SK-N-MC (cell line): ENCODE measurements around the gene IP6K1.

Experiments
- DNase-seq: peaks from one replicate; pipeline ENCODE4 v3.0.0-alpha.2; 2011; ENCODE audit warnings: low read depth, low spot score
- H3K27ac ChIP-seq: fragments of 200-600 bp; sonication (generic); 2 replicates; pipeline ENCODE4 v1.5.1; 2016; ENCODE audit warnings: mixed run types
- H3K36me3 ChIP-seq: fragments of 200-600 bp; sonication (generic); 2 replicates; pipeline ENCODE4 v1.6.1; 2017; ENCODE audit warnings: antibody characterized with exemption, low read length, mixed read lengths; ENCODE audit not compliant: insufficient read depth
- H3K4me3 ChIP-seq: fragments of 200-600 bp; sonication (generic); 2 replicates; pipeline ENCODE4 v1.5.1; 2016
- H3K9ac ChIP-seq: fragments of 200-600 bp; sonication (generic); 2 replicates; pipeline ENCODE4 v1.8.0; 2017; ENCODE audit warnings: mixed run types, mixed read lengths; ENCODE audit not compliant: insufficient read length
- H3K9me3 ChIP-seq: fragments of 200-600 bp; sonication (generic); 2 replicates; pipeline ENCODE4 v1.6.1; 2017; ENCODE audit warnings: low read depth, mild to moderate bottlenecking, antibody characterized with exemption, low read length, moderate library complexity, mixed read lengths
- EZH2 ChIP-seq: fragments of 200-600 bp; sonication (generic); IDR thresholded peaks from one replicate; pipeline ENCODE4 v1.6.1; 2017; ENCODE audit warnings: antibody characterized with exemption
- FOXP2 ChIP-seq: optimal IDR thresholded peaks from 2 replicates; pipeline ENCODE3; 2011; ENCODE audit warnings: mild to moderate bottlenecking, moderate library complexity; ENCODE audit not compliant: insufficient read depth; ENCODE audit errors: extremely low read length, control extremely low read depth
- POLR2AphosphoS5 ChIP-seq: IDR thresholded peaks from 2 replicates; pipeline ENCODE4 v1.6.1; 2012; ENCODE audit warnings: mild to moderate bottlenecking, low read depth, low read length, borderline replicate concordance

IP6K1 gene

DNA sequence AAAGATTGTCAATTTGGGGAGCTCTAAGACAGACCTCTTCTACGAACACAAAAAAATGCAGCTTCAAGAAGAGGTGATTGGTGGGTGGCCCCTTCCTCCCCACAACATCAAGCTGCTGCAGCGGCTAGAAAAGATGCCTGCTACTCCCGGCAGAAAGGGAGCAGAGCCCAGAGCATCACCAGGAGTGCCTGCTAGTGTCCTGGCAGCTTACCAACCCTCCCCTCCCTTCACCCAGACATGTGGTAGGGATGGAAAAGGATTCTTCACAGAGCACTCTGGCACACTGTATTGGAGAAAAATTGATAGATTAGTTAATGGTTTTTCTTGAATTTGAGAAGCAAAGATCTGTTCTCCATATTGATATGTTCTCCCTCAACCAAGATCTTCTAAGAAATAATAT lies 10.8 kb downstream of the IP6K1 start:
- DNase-seq = no peak
- no peak overlapping the region for H3K9ac ChIP-seq
- no peak overlapping the region for H3K4me3 ChIP-seq
- no peak overlapping the region for H3K27ac ChIP-seq
- no peaks in the 10 kb centered on the region for H3K36me3 ChIP-seq
- no peak for TF ChIP-seq POLR2AphosphoS5
- TF ChIP-seq FOXP2 = no peak
- TF ChIP-seq EZH2 = no peak
- H3K9me3 ChIP-seq = no peaks in the 10 kb centered on the region

DNA sequence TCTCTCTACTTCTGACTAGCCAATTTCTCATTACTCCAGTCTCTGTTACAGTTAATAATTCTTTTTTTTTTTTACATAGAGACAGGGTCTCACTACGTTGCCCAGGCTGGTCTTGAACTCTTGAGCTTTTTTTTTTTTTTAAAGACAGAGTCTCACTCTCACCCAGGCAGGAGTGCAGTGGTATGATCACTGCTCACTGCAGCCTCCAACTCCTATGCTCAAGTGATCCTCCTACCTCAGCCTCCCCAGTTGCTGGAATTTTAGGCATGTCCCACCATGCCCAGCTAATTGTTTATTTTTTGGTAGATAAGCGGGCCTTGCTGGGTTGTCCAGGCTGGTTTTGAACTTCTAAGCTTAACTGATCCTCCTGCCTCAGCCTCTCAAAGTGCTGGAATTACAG lies 13.6 kb downstream of the IP6K1 start:
- H3K36me3 ChIP-seq = no peaks in the 10 kb centered on the region
- no peak for DNase-seq
- TF ChIP-seq FOXP2 (no peak), EZH2 (no peak), POLR2AphosphoS5 (no peak)
- no peaks in the 10 kb centered on the region for H3K9me3 ChIP-seq
- H3K4me3 ChIP-seq = no peak overlapping the region
- no peak overlapping the region for H3K27ac ChIP-seq
- H3K9ac ChIP-seq = no peak overlapping the region

DNA sequence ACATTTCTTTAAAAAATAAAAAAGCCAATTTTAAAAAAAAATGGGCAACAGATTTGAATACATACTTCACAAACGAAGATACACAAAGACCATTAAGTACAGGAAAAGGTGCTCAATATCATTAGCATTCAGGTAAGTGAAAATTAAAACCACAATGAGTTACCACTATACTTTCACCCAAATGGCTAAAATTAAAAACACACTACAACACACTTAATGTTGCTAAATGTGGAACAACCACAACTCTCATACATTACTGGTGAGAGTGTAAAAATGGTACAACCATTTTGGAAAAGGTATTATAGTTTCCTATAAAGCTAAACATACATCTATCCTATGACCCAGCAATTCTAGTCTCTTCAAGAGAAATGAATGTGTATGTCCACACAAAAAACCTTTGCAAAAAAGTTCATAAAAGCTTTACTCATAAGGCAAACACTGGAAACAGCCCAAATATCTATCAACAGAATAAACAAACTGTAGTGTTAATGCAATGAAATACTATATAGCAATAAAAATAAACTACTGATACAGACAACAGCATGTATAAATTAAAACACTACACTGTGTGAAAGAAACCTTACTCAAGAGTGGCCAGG lies 14.9 kb downstream of the IP6K1 start:
- TF ChIP-seq FOXP2 (no peak), POLR2AphosphoS5 (no peak), EZH2 (no peak)
- H3K9me3 ChIP-seq = no peaks in the 10 kb centered on the region

DNA sequence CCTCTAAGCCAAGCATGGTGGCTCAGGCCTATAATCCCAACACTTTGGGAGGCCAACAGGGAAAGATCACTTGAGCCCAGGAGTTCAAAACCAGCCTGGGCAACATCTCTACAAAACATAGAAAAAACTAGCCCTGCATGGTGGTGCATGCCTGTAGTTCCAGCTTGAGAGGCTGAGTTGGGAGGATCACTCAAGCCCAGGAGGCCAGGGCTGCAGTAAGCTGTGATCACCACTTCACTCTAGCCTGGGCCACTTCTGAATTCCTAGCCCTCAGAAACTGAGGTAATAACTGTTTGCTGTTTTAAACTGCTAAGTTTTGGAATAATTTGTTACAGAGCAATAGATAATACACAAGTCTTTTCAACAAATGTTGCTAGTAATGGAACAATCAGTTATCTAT lies 16.4 kb downstream of the IP6K1 start:
- DNase-seq = no peak
- Histone ChIP-seq H3K36me3 (no peaks in the 10 kb centered on the region), H3K4me3 (no peak overlapping the region), H3K9ac (no peak overlapping the region), H3K27ac (no peak overlapping the region), H3K9me3 (no peaks in the 10 kb centered on the region)
- no peak for TF ChIP-seq POLR2AphosphoS5
- TF ChIP-seq EZH2 = no peak
- no peak for TF ChIP-seq FOXP2

More for the DNA sequence above, 14.9 kb downstream of the IP6K1 start:
- H3K9ac ChIP-seq = no peak overlapping the region
- DNase-seq = no peak
- H3K4me3 ChIP-seq = no peak overlapping the region
- H3K27ac ChIP-seq = no peak overlapping the region
- H3K36me3 ChIP-seq = no peaks in the 10 kb centered on the region

DNA sequence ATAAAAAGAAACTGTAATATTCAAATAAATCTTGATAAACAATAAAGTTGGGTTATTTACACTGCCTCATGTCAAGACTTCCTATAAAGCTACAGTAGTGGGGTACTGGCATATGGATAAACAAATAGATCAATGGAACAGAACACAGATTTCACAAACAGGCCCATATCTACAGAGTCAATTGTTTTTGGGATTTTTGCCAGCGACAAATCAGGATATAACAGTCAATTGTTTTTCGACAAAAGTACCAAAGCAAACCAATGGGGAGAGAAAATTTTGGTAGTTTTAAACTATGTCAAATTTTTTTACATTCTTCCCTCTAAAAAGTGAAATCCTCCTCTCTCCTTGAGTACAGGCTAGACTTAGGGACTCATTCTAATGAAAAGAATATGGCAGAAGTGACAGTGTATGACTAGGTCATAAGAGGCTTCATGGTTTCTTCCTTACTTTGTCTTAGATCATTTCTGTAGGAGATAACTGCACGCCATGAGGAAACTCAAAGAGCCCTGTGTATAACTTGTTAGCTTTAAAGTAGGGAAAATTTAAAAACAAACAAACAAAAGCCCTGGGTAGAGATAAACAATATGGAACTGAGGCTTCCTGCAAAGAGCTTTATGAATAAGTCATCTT lies 16.9 kb downstream of the IP6K1 start:
- Histone ChIP-seq H3K9ac (no peak overlapping the region), H3K4me3 (no peak overlapping the region), H3K36me3 (no peaks in the 10 kb centered on the region), H3K27ac (no peak overlapping the region), H3K9me3 (no peaks in the 10 kb centered on the region)
- no peak for TF ChIP-seq EZH2
- no peak for TF ChIP-seq FOXP2
- no peak for TF ChIP-seq POLR2AphosphoS5
- DNase-seq = no peak

DNA sequence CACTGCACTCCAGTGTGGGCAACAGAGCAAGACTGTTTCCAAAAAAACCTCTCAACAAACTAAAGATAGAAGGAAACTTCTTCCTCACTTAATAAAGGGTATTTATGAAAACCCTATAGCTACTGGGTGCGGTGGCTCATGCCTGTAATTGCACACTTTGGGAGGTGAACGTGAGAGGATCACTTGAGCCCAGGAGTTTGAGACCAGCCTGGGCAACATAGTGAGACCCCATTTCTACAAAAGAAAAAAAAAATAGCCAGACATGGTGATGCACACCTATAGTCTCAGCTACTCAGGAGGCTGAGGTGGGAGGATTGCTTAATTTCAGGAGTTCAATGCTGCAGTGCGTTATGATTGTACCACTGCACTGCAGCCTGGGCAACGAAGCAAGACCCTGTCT lies 22.4 kb downstream of the IP6K1 start:
- TF ChIP-seq FOXP2 = no peak
- TF ChIP-seq POLR2AphosphoS5 = no peak
- no peak for TF ChIP-seq EZH2
- DNase-seq = no peak
- no peak overlapping the region for H3K4me3 ChIP-seq

DNA sequence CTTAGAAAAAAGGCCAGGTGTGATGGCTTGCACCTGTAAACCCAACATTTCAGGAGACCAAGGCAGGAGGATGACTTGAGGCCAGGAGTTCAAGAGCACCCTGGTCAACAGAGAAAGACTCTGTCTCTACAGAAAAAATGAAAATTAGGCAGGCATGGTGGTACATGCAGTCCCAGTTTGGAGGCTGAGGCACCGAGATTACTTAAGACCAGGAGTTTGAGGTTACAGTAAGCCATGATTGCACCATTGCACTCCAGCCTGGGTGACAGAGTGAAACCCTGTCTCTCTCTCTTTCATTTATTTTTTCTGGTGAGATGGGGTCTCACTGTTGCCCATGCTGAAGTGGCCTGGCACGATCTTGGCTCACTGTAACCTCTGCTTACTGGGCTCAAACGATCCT lies 24.7 kb downstream of the IP6K1 start:
- no peak for DNase-seq
- no peak overlapping the region for H3K27ac ChIP-seq

More for the DNA sequence above, 22.4 kb downstream of the IP6K1 start:
- H3K9ac ChIP-seq = no peak overlapping the region
- H3K27ac ChIP-seq = no peak overlapping the region
- no peaks in the 10 kb centered on the region for H3K9me3 ChIP-seq
- no peaks in the 10 kb centered on the region for H3K36me3 ChIP-seq

DNA sequence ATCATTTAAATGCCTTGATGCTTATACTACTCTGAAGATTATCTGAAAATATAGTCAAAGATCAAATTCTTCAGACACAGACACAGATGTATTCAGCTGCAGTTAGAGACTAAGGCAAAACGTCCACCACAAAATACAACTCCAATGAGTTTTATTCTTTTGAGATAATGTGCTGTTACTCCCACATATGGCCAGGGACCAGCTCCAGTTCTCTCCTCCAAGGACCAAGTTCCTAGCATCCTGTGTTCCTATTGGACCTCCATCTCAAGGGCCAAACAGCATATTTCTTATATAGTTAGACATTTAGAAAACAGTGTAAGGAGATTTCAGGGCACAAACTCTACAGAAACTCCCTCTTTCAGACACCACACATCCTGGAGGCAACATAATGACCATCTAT lies 27.1 kb downstream of the IP6K1 start:
- Histone ChIP-seq H3K9me3 (no peaks in the 10 kb centered on the region), H3K9ac (no peak overlapping the region), H3K4me3 (no peak overlapping the region), H3K36me3 (no peaks in the 10 kb centered on the region), H3K27ac (no peak overlapping the region)
- TF ChIP-seq POLR2AphosphoS5 (no peak), FOXP2 (no peak), EZH2 (no peak)
- no peak for DNase-seq

More for the DNA sequence above, 24.7 kb downstream of the IP6K1 start:
- no peak overlapping the region for H3K9ac ChIP-seq
- no peak for TF ChIP-seq POLR2AphosphoS5
- no peak for TF ChIP-seq FOXP2
- TF ChIP-seq EZH2 = no peak
- no peaks in the 10 kb centered on the region for H3K9me3 ChIP-seq
- H3K36me3 ChIP-seq = no peaks in the 10 kb centered on the region
- no peak overlapping the region for H3K4me3 ChIP-seq
